K562 (cell line): ENCODE results near the gene SDSL. TPM values are rescaled to one million over a fixed set of nuclear protein-coding genes. Genes with fewer than 3 reads are reported as not detected.

Experiments used
- ARID3B ChIP-seq: fragments of 250-450 bp; sonication (Bioruptor Pico); IDR thresholded peaks from 2 replicates; pipeline ENCODE4 v1.4.0; 2020; ENCODE audit warnings: borderline replicate concordance
- C11orf30 ChIP-seq: fragments of 450-650 bp; IDR thresholded peaks from 2 replicates; pipeline ENCODE4 v1.6.1; 2016; ENCODE audit warnings: low read depth, mild to moderate bottlenecking
- CREM ChIP-seq: IDR thresholded peaks from 2 replicates; pipeline ENCODE4 v1.6.1; 2014; ENCODE audit warnings: antibody characterized with exemption, low read depth
- CXXC5 ChIP-seq: fragments of 250-450 bp; sonication (Bioruptor Pico); IDR thresholded peaks from 2 replicates; pipeline ENCODE4 v1.8.0; 2022; ENCODE audit warnings: inconsistent platforms, mild to moderate bottlenecking, moderate library complexity
- DIDO1 ChIP-seq: fragments of 450-650 bp; IDR thresholded peaks from 2 replicates; pipeline ENCODE4 v1.6.1; 2016; ENCODE audit warnings: low read depth, missing biosample characterization, missing genetic modification characterization
- DMBX1 ChIP-seq: fragments of 250-450 bp; sonication (Bioruptor Pico); IDR thresholded peaks from 2 replicates; pipeline ENCODE4 v1.8.0; 2022; ENCODE audit warnings: inconsistent platforms, mild to moderate bottlenecking, moderate library complexity, borderline replicate concordance
- IRF9 ChIP-seq: fragments of 450-650 bp; IDR thresholded peaks from 2 replicates; pipeline ENCODE4 v1.6.1; 2016; ENCODE audit warnings: missing biosample characterization, missing genetic modification characterization
- JUND ChIP-seq, 2 experiments: IDR thresholded peaks; 2 replicates in 1 of 2; 3 replicates in 1 of 2; pipeline ENCODE4 v1.6.1; 2011; ENCODE audit warnings: borderline replicate concordance in 2 of 2, low read depth in 2 of 2, low read length in 2 of 2, improper control_type of control experiment in 1 of 2, missing biosample characterization in 1 of 2, missing genetic modification characterization in 1 of 2, missing genetic modification reagents in 1 of 2
- MTA1 ChIP-seq: fragments of 450-650 bp; IDR thresholded peaks from 2 replicates; pipeline ENCODE4 v1.6.1; 2017; ENCODE audit warnings: borderline replicate concordance
- MTA2 ChIP-seq: fragments of 450-650 bp; IDR thresholded peaks from 2 replicates; pipeline ENCODE4 v1.6.1; 2016; ENCODE audit warnings: low read depth
- NCOA6 ChIP-seq: fragments of 450-650 bp; IDR thresholded peaks from 2 replicates; pipeline ENCODE4 v1.6.1; 2017; ENCODE audit warnings: mild to moderate bottlenecking
- NFIC ChIP-seq: fragments of 450-650 bp; IDR thresholded peaks from 2 replicates; pipeline ENCODE4 v1.6.1; 2017; ENCODE audit warnings: mild to moderate bottlenecking, inconsistent platforms
- NFXL1 ChIP-seq: fragments of 450-650 bp; formaldehyde crosslinking; IDR thresholded peaks from 2 replicates; pipeline ENCODE4 v1.4.0; 2021; ENCODE audit warnings: mild to moderate bottlenecking
- RHOXF2B ChIP-seq: fragments of 250-450 bp; sonication (Bioruptor Pico); conservative IDR thresholded peaks from 2 replicates; pipeline ENCODE4 v1.5.1; 2021
- SLC30A9 ChIP-seq: fragments of 250-450 bp; sonication (Bioruptor Pico); IDR thresholded peaks from 2 replicates; pipeline ENCODE4 v1.8.0; 2022; ENCODE audit warnings: mild to moderate bottlenecking, moderate library complexity
- SOX6 ChIP-seq: fragments of 450-650 bp; IDR thresholded peaks from 2 replicates; pipeline ENCODE4 v1.6.1; 2014; ENCODE audit warnings: mild to moderate bottlenecking
- SRSF9 ChIP-seq: fragments of 200-400 bp; formaldehyde crosslinking; IDR thresholded peaks from 2 replicates; pipeline ENCODE4 v1.6.1; 2017; ENCODE audit warnings: low read depth, low read length, borderline replicate concordance
- TAF7 ChIP-seq: fragments of 450-650 bp; IDR thresholded peaks from 2 replicates; pipeline ENCODE4 v1.6.1; 2016; ENCODE audit warnings: missing genetic modification characterization, missing compliant biosample characterization
- TBP ChIP-seq: optimal IDR thresholded peaks from 2 replicates; pipeline ENCODE3; 2011; ENCODE audit warnings: low read depth, low read length, improper control_type of control experiment
- TEAD2 ChIP-seq: fragments of 450-650 bp; IDR thresholded peaks from 2 replicates; pipeline ENCODE4 v1.6.1; 2016; ENCODE audit warnings: missing genetic modification characterization, control low read depth, missing compliant biosample characterization
- WHSC1 ChIP-seq: IDR thresholded peaks from one replicate; pipeline ENCODE4 v1.6.1; 2012; ENCODE audit warnings: low read length, control low read depth, inconsistent platforms
- ZBTB43 ChIP-seq: sonication (generic); formaldehyde crosslinking; IDR thresholded peaks from 2 replicates; pipeline ENCODE4 v1.8.0; 2023; ENCODE audit warnings: mild to moderate bottlenecking, missing genetic modification reagents
- ZFP30 ChIP-seq: fragments of 250-450 bp; sonication (Bioruptor Pico); IDR thresholded peaks from 2 replicates; pipeline ENCODE4 v1.8.0; 2022; ENCODE audit warnings: moderate library complexity, mild to moderate bottlenecking, inconsistent platforms, borderline replicate concordance
- ZKSCAN8 ChIP-seq: fragments of 200-800 bp; sonication (Bioruptor generic); IDR thresholded peaks from 2 replicates; pipeline ENCODE4 v1.6.1; 2016; ENCODE audit warnings: missing genetic modification characterization, missing compliant biosample characterization
- ZNF121 ChIP-seq: sonication (generic); formaldehyde crosslinking; conservative IDR thresholded peaks from 2 replicates; pipeline ENCODE4 v1.8.0; 2022; ENCODE audit warnings: missing genetic modification reagents
- ZNF76 ChIP-seq: fragments of 250-450 bp; sonication (Bioruptor Pico); IDR thresholded peaks from 2 replicates; pipeline ENCODE4 v1.4.0; 2020; ENCODE audit warnings: mild to moderate bottlenecking, moderate library complexity, borderline replicate concordance
- polyA plus RNA-seq, 8 experiments: library from polyadenylated mRNA; depleted of rRNA in 4 of 8; stranded (reverse) in 5 of 8; unstranded in 3 of 8; fragments of >200 nt; fragmentation: Nextera tagmentation in 2 of 8; fragmentation: Illumina TruSeq in 1 of 8; extraction: Ambion mirVana in 2 of 8; extraction: Trizol in 1 of 8; gene quantifications; 2 replicates each; pipeline versions ENCODE4 v1.2.1 to v1.2.3, GENCODE V29; 2011 to 2014; ENCODE audit warnings: inconsistent platforms in 1 of 8, missing spikeins in 1 of 8
- total RNA-seq, 7 experiments: library from RNA; depleted of rRNA in 6 of 7; stranded (reverse); fragments of >200 nt in 6 of 7; fragmentation: Illumina TruSeq in 2 of 7; extraction: Trizol in 2 of 7; gene quantifications; 2 replicates each; pipeline versions ENCODE4 v1.2.1 to v1.2.3, GENCODE V29; 2011 to 2021; ENCODE audit warnings: low replicate concordance in 1 of 7

SDSL gene
- total and polyA plus RNA-seq, 9 of the 15 experiments (the other 6 are each of a cell fraction or from before 2014, with no cell fraction given) = 0.31 to 11.0 (median 7.4) TPM

GRCh38 chr12:113403435-113404415, 18.5 kb upstream of the SDSL start, which contains the start of gene SDS (continued):
- no peak for TF ChIP-seq ARID3B (CRISPR knock-in tag)
- no peak for TF ChIP-seq TEAD2 (tag)
- TF ChIP-seq CXXC5 (CRISPR knock-in tag) = 0 out of 2 replicates have a peak, but pooled peaks have one; percentile 32
- TF ChIP-seq WHSC1 = no peak
- no peak for TF ChIP-seq MTA1
- TF ChIP-seq JUND (IDR thresholded peaks at IDR 0.05; ENCODE audit: borderline replicate concordance, low read depth, low read length) = no peak
- TF ChIP-seq JUND (tag; IDR thresholded peaks at IDR 0.05; ENCODE audit: borderline replicate concordance, low read depth, low read length) = no peak
- no peak for TF ChIP-seq NCOA6
- no peak for TF ChIP-seq RHOXF2B (CRISPR knock-in tag)
- TF ChIP-seq ZNF121 (CRISPR knock-in tag) = peak; percentile 92
- TF ChIP-seq SRSF9 = no peak
- TF ChIP-seq ZBTB43 (CRISPR knock-in tag) = no peak
- TF ChIP-seq ZFP30 (CRISPR knock-in tag) = no peak
- TF ChIP-seq ZNF76 (CRISPR knock-in tag) = no peak
- no peak for TF ChIP-seq DIDO1 (tag)
- no peak for TF ChIP-seq TAF7 (tag)
- no peak for TF ChIP-seq CREM
- TF ChIP-seq C11orf30 = peak; percentile 80
- no peak for TF ChIP-seq TBP
- no peak for TF ChIP-seq SLC30A9 (CRISPR knock-in tag)
- no peak for TF ChIP-seq SOX6
- TF ChIP-seq NFIC = peak; percentile 75
- TF ChIP-seq IRF9 (tag) = no peak
- 0 out of 2 replicates have a peak, but pooled peaks have one; percentile 11 for TF ChIP-seq MTA2
- no peak for TF ChIP-seq ZKSCAN8 (CRISPR knock-in tag)
- TF ChIP-seq DMBX1 (CRISPR knock-in tag) = no peak
- no peak for TF ChIP-seq NFXL1 (CRISPR knock-in tag)
